GM23338 (cell line): ENCODE results near the gene MUC22. TPM values are rescaled to one million over a fixed set of nuclear protein-coding genes. Genes with fewer than 3 reads are reported as not detected.
A peak's percentile ranks its signal among the peaks of the same experiment; 100 is the strongest.
"Not testable (repeated sequence)": the region's sequence is repeated elsewhere in the genome, so short reads cannot be mapped to it uniquely, and the experiment has no call there.

ENCODE experiments used
- ATAC-seq: fragments of 200-7000 bp; cut with Tn5 transposase; 3 replicates; pipeline ENCODE4 v1.9.1; 2020
- DNase-seq: peaks from one replicate; pipeline ENCODE4 v3.0.0-alpha.2; 2015; ENCODE audit warnings: low spot score
- H2AFZ ChIP-seq: fragments of 200-600 bp; sonication (generic); 2 replicates; pipeline ENCODE4 v1.8.0; 2016; ENCODE audit warnings: antibody characterized with exemption, mild to moderate bottlenecking, moderate library complexity
- H3F3A ChIP-seq: fragments of 200-600 bp; sonication (generic); replicated peaks from 2 replicates; pipeline ENCODE4 v1.8.0; 2017; ENCODE audit warnings: antibody characterized with exemption, mixed run types, low read depth
- H3K27ac ChIP-seq: fragments of 200-600 bp; sonication (generic); 2 replicates; pipeline ENCODE4 v1.6.1; 2016; ENCODE audit warnings: low read depth
- H3K27me3 ChIP-seq: fragments of 200-600 bp; sonication (generic); 2 replicates; pipeline ENCODE4 v1.8.0; 2016; ENCODE audit warnings: mild to moderate bottlenecking, mixed run types, moderate library complexity; ENCODE audit not compliant: insufficient read depth
- H3K36me3 ChIP-seq: fragments of 200-600 bp; sonication (generic); 2 replicates; pipeline ENCODE4 v1.8.0; 2016; ENCODE audit warnings: mild to moderate bottlenecking; ENCODE audit not compliant: insufficient read depth
- H3K4me1 ChIP-seq: fragments of 200-600 bp; sonication (generic); 2 replicates; pipeline ENCODE4 v1.8.0; 2016; ENCODE audit warnings: mild to moderate bottlenecking, moderate library complexity; ENCODE audit not compliant: insufficient read depth
- H3K4me2 ChIP-seq: fragments of 200-600 bp; sonication (generic); 2 replicates; pipeline ENCODE4 v1.7.1; 2017; ENCODE audit warnings: mixed run types
- H3K4me3 ChIP-seq: fragments of 200-600 bp; sonication (generic); 2 replicates; pipeline ENCODE4 v1.6.1; 2016; ENCODE audit warnings: mixed run types
- H3K79me2 ChIP-seq: fragments of 200-600 bp; sonication (generic); replicated peaks from 2 replicates; pipeline ENCODE4 v1.8.0; 2017; ENCODE audit warnings: mild to moderate bottlenecking; ENCODE audit not compliant: insufficient read depth
- H3K9me2 ChIP-seq: fragments of 200-600 bp; sonication (generic); 2 replicates; pipeline ENCODE4 v1.8.0; 2017; ENCODE audit not compliant: insufficient read depth
- H4K20me1 ChIP-seq: fragments of 200-600 bp; sonication (generic); replicated peaks from 2 replicates; pipeline ENCODE4 v1.8.0; 2017; ENCODE audit warnings: mild to moderate bottlenecking; ENCODE audit not compliant: insufficient read depth
- H3K27ac Mint-ChIP-seq: 2 replicates; pipeline ENCODE4 v1.8.0; 2020; ENCODE audit warnings: inconsistent platforms, mild to moderate bottlenecking, moderate library complexity, mixed read lengths
- H3K27me3 Mint-ChIP-seq: 3 replicates; pipeline ENCODE4 v1.8.0; 2022; ENCODE audit warnings: low read depth, mild to moderate bottlenecking, moderate library complexity, mixed read lengths, inconsistent platforms; ENCODE audit not compliant: insufficient read depth, poor library complexity
- H3K36me3 Mint-ChIP-seq: 3 replicates; pipeline ENCODE4 v1.8.0; 2021; ENCODE audit warnings: low read depth, mild to moderate bottlenecking, inconsistent platforms, moderate library complexity, mixed read lengths
- H3K4me1 Mint-ChIP-seq: 3 replicates; pipeline ENCODE4 v1.8.0; 2020; ENCODE audit warnings: mild to moderate bottlenecking, inconsistent platforms, mixed read lengths
- H3K4me3 Mint-ChIP-seq: 3 replicates; pipeline ENCODE4 v1.8.0; 2021; ENCODE audit warnings: moderate library complexity, mild to moderate bottlenecking, inconsistent platforms, mixed read lengths
- H3K9me3 Mint-ChIP-seq: 3 replicates; pipeline ENCODE4 v1.8.0; 2020; ENCODE audit warnings: moderate library complexity, mild to moderate bottlenecking, inconsistent platforms, mixed read lengths
- CREB1 ChIP-seq: fragments of 250-450 bp; sonication (Bioruptor Pico); IDR thresholded peaks from 2 replicates; pipeline ENCODE4 v1.5.0; 2020; ENCODE audit warnings: low read depth, mild to moderate bottlenecking, moderate library complexity
- CTCF ChIP-seq, 2 experiments: fragments of 200-600 bp in 1 of 2; sonication (generic) in 1 of 2; conservative IDR thresholded peaks; 2 replicates each; pipeline versions ENCODE4 v1.5.1 to v1.6.1; 2016 to 2017; ENCODE audit warnings: antibody characterized with exemption in 2 of 2, low read depth in 2 of 2, mild to moderate bottlenecking in 2 of 2, moderate library complexity in 1 of 2
- EZH2 ChIP-seq: fragments of 200-600 bp; sonication (generic); IDR thresholded peaks from one replicate; pipeline ENCODE4 v1.8.0; 2017; ENCODE audit warnings: antibody characterized with exemption, mild to moderate bottlenecking, low read depth; ENCODE audit not compliant: unreplicated experiment
- JUNB ChIP-seq: IDR thresholded peaks from one replicate; pipeline ENCODE4 v1.6.1; 2016; ENCODE audit warnings: antibody characterized with exemption; ENCODE audit not compliant: unreplicated experiment
- NANOG ChIP-seq: IDR thresholded peaks from 2 replicates; pipeline ENCODE4 v1.6.1; 2016; ENCODE audit warnings: antibody characterized with exemption, borderline replicate concordance
- STAT1 ChIP-seq: IDR thresholded peaks from one replicate; pipeline ENCODE4 v1.6.1; 2016; ENCODE audit warnings: antibody characterized with exemption; ENCODE audit not compliant: unreplicated experiment
- ZNF331 ChIP-seq: fragments of 250-450 bp; sonication (Bioruptor Pico); IDR thresholded peaks from 2 replicates; pipeline ENCODE4 v1.5.0; 2020; ENCODE audit warnings: low read depth, mild to moderate bottlenecking, moderate library complexity
- polyA plus RNA-seq: library from polyadenylated mRNA; unstranded; fragments of >200 nt; fragmentation: Nextera tagmentation; extraction: Ambion mirVana; gene quantifications from 2 replicates; pipeline ENCODE4 v1.2.1, GENCODE V29; 2016
- total RNA-seq: library from RNA; depleted of rRNA; stranded (reverse); fragments of >200 nt; shearing (Covaris generic); gene quantifications from 2 replicates; pipeline ENCODE4 v1.2.3, GENCODE V29; 2014
- TF ChIP-seq, protein P1 (sequence below): IDR thresholded peaks from one replicate; pipeline ENCODE4 v1.6.1; 2018; ENCODE audit warnings: antibody characterized with exemption; ENCODE audit not compliant: unreplicated experiment
- TF ChIP-seq, protein P2 (sequence below): fragments of 250-450 bp; sonication (Bioruptor Pico); IDR thresholded peaks from 2 replicates; pipeline ENCODE4 v1.5.0; 2020; ENCODE audit warnings: mild to moderate bottlenecking, moderate library complexity
- TF ChIP-seq, protein P3 (sequence below): IDR thresholded peaks from 2 replicates; pipeline ENCODE4 v1.6.1; 2016; ENCODE audit warnings: antibody characterized with exemption

The MUC22 gene
- total and polyA plus RNA-seq, 2 experiments from 2014 or later = not detected

- not testable (repeated sequence) for H3F3A ChIP-seq, H3K36me3 Mint-ChIP-seq, H4K20me1 ChIP-seq, ATAC-seq, H3K36me3 ChIP-seq, H3K79me2 ChIP-seq, H3K9me3 Mint-ChIP-seq, H3K27ac Mint-ChIP-seq, H3K9me2 ChIP-seq, H3K4me2 ChIP-seq, H3K27me3 Mint-ChIP-seq, H3K4me3 Mint-ChIP-seq, DNase-seq, H3K4me3 ChIP-seq, H3K27me3 ChIP-seq, H3K27ac ChIP-seq, H3K4me1 ChIP-seq
- 0 out of 2 replicates have a peak overlapping the region, but pooled peaks have one; percentile 23 for H2AFZ ChIP-seq
- peaks cover 10% of the 10 kb centered on the region for H3K4me1 Mint-ChIP-seq
These were observed 42.9 kb downstream of the MUC22 start for GRCh38 chr6:31053187-31053586.

GRCh38 chr6:31053873-31054272 lies 43.6 kb downstream of the MUC22 start:
- Histone ChIP-seq H3K27ac (no peak overlapping the region), H3K79me2 (no peaks in the 10 kb centered on the region), H3K4me1 (no peaks in the 10 kb centered on the region), H3K4me3 (no peak overlapping the region), H4K20me1 (no peaks in the 10 kb centered on the region), H3K36me3 (no peaks in the 10 kb centered on the region), H3K27me3 (no peaks in the 10 kb centered on the region), H2AFZ (0 out of 2 replicates have a peak overlapping the region, but pooled peaks have one; percentile 23), H3K9me2 (no peaks in the 10 kb centered on the region), H3K4me2 (no peak overlapping the region), H3F3A (no peaks in the 10 kb centered on the region)
- Mint-ChIP-seq H3K9me3 (no peaks in the 10 kb centered on the region), H3K27ac (no peak overlapping the region), H3K27me3 (peaks cover 7% of the 10 kb centered on the region), H3K4me1 (peaks cover 11% of the 10 kb centered on the region), H3K36me3 (no peaks in the 10 kb centered on the region), H3K4me3 (no peak overlapping the region)
- ATAC-seq (no peak; the same call in 2 of the 3 replicates), DNase-seq (no peak)
- TF ChIP-seq EZH2 (no peak), CREB1 (CRISPR knock-in tag) (no peak), ZNF331 (no peak), STAT1 (no peak), NANOG (no peak), CTCF (conservative IDR thresholded peaks at IDR 0.05; ENCODE audit: low read depth in 2 of 2) (no peak), JUNB (no peak)
- TF ChIP-seq, protein P1, sequence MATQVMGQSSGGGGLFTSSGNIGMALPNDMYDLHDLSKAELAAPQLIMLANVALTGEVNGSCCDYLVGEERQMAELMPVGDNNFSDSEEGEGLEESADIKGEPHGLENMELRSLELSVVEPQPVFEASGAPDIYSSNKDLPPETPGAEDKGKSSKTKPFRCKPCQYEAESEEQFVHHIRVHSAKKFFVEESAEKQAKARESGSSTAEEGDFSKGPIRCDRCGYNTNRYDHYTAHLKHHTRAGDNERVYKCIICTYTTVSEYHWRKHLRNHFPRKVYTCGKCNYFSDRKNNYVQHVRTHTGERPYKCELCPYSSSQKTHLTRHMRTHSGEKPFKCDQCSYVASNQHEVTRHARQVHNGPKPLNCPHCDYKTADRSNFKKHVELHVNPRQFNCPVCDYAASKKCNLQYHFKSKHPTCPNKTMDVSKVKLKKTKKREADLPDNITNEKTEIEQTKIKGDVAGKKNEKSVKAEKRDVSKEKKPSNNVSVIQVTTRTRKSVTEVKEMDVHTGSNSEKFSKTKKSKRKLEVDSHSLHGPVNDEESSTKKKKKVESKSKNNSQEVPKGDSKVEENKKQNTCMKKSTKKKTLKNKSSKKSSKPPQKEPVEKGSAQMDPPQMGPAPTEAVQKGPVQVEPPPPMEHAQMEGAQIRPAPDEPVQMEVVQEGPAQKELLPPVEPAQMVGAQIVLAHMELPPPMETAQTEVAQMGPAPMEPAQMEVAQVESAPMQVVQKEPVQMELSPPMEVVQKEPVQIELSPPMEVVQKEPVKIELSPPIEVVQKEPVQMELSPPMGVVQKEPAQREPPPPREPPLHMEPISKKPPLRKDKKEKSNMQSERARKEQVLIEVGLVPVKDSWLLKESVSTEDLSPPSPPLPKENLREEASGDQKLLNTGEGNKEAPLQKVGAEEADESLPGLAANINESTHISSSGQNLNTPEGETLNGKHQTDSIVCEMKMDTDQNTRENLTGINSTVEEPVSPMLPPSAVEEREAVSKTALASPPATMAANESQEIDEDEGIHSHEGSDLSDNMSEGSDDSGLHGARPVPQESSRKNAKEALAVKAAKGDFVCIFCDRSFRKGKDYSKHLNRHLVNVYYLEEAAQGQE = no peak
- TF ChIP-seq, protein P2, sequence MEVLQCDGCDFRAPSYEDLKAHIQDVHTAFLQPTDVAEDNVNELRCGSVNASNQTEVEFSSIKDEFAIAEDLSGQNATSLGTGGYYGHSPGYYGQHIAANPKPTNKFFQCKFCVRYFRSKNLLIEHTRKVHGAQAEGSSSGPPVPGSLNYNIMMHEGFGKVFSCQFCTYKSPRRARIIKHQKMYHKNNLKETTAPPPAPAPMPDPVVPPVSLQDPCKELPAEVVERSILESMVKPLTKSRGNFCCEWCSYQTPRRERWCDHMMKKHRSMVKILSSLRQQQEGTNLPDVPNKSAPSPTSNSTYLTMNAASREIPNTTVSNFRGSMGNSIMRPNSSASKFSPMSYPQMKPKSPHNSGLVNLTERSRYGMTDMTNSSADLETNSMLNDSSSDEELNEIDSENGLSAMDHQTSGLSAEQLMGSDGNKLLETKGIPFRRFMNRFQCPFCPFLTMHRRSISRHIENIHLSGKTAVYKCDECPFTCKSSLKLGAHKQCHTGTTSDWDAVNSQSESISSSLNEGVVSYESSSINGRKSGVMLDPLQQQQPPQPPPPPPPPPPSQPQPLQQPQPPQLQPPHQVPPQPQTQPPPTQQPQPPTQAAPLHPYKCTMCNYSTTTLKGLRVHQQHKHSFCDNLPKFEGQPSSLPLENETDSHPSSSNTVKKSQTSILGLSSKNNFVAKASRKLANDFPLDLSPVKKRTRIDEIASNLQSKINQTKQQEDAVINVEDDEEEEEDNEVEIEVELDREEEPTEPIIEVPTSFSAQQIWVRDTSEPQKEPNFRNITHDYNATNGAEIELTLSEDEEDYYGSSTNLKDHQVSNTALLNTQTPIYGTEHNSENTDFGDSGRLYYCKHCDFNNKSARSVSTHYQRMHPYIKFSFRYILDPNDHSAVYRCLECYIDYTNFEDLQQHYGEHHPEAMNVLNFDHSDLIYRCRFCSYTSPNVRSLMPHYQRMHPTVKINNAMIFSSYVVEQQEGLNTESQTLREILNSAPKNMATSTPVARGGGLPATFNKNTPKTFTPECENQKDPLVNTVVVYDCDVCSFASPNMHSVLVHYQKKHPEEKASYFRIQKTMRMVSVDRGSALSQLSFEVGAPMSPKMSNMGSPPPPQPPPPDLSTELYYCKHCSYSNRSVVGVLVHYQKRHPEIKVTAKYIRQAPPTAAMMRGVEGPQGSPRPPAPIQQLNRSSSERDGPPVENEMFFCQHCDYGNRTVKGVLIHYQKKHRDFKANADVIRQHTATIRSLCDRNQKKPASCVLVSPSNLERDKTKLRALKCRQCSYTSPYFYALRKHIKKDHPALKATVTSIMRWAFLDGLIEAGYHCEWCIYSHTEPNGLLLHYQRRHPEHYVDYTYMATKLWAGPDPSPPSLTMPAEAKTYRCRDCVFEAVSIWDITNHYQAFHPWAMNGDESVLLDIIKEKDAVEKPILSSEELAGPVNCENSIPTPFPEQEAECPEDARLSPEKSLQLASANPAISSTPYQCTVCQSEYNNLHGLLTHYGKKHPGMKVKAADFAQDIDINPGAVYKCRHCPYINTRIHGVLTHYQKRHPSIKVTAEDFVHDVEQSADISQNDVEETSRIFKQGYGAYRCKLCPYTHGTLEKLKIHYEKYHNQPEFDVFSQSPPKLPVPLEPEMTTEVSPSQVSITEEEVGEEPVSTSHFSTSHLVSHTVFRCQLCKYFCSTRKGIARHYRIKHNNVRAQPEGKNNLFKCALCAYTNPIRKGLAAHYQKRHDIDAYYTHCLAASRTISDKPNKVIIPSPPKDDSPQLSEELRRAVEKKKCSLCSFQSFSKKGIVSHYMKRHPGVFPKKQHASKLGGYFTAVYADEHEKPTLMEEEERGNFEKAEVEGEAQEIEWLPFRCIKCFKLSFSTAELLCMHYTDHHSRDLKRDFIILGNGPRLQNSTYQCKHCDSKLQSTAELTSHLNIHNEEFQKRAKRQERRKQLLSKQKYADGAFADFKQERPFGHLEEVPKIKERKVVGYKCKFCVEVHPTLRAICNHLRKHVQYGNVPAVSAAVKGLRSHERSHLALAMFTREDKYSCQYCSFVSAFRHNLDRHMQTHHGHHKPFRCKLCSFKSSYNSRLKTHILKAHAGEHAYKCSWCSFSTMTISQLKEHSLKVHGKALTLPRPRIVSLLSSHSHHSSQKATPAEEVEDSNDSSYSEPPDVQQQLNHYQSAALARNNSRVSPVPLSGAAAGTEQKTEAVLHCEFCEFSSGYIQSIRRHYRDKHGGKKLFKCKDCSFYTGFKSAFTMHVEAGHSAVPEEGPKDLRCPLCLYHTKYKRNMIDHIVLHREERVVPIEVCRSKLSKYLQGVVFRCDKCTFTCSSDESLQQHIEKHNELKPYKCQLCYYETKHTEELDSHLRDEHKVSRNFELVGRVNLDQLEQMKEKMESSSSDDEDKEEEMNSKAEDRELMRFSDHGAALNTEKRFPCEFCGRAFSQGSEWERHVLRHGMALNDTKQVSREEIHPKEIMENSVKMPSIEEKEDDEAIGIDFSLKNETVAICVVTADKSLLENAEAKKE (CRISPR knock-in tag) = no peak
- TF ChIP-seq, protein P3, sequence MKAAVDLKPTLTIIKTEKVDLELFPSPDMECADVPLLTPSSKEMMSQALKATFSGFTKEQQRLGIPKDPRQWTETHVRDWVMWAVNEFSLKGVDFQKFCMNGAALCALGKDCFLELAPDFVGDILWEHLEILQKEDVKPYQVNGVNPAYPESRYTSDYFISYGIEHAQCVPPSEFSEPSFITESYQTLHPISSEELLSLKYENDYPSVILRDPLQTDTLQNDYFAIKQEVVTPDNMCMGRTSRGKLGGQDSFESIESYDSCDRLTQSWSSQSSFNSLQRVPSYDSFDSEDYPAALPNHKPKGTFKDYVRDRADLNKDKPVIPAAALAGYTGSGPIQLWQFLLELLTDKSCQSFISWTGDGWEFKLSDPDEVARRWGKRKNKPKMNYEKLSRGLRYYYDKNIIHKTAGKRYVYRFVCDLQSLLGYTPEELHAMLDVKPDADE = no peak
